ENCODE results near the gene ZFR. TPM values are rescaled to one million over a fixed set of nuclear protein-coding genes. Genes with fewer than 3 reads are reported as not detected.

Gene ZFR
- total RNA-seq, 1 experiment from 2014 or later: 85.1 TPM

- CTCF ChIA-PET: no interaction called here
- intact Hi-C loops (cut with micrococcal nuclease): no loop called here
- H3K9ac ChIP-seq (ENCODE audit: low read length): no peak overlapping the region
- no peak overlapping the region for H3K27ac ChIP-seq (ENCODE audit: low read length)
- H3F3A ChIP-seq (ENCODE audit: low read length, unreplicated experiment): no peaks in the 10 kb centered on the region
- ATAC-seq: no peak
- no peak overlapping the region for H3K4me3 ChIP-seq (ENCODE audit: low read length)
- H3K4me2 ChIP-seq (ENCODE audit: low read length): no peak overlapping the region
- no peaks in the 10 kb centered on the region for H3K79me2 ChIP-seq (ENCODE audit: low read length)
- H2AFZ ChIP-seq (ENCODE audit: low read length): no peak overlapping the region
- H3K9me2 ChIP-seq (replicated peaks; ENCODE audit: low read length): no peaks in the 10 kb centered on the region
- H3K9me3 ChIP-seq (ENCODE audit: low read length): no peaks in the 10 kb centered on the region
- no peak for DNase-seq
- H3K36me3 ChIP-seq (ENCODE audit: low read depth, low read length): peaks cover 42% of the 10 kb centered on the region
- no peaks in the 10 kb centered on the region for H3K4me1 ChIP-seq (ENCODE audit: insufficient read depth, low read length)
- POLR2A ChIA-PET (ENCODE audit: unreplicated experiment): no interaction called here
- TF ChIP-seq CTCF (conservative IDR thresholded peaks at IDR 0.05; ENCODE audit: low read depth, low read length) (no peak), EZH2phosphoT487 (IDR thresholded peaks at IDR 0.05; ENCODE audit: borderline replicate concordance, low read length) (no peak), EZH2 (IDR thresholded peaks at IDR 0.05; ENCODE audit: low read length, unreplicated experiment) (no peak)
- H4K20me1 ChIP-seq (ENCODE audit: low read length): no peaks in the 10 kb centered on the region
- no TSS peak for BruUV-seq (replicated peaks)
- no peaks in the 10 kb centered on the region for H3K27me3 ChIP-seq (ENCODE audit: low read length)
Measured at GRCh38 chr5:32363030-32363429, 81.5 kb downstream of the ZFR start.

- TF ChIP-seq CTCF (conservative IDR thresholded peaks at IDR 0.05; ENCODE audit: low read depth, low read length) (no peak), EZH2phosphoT487 (IDR thresholded peaks at IDR 0.05; ENCODE audit: borderline replicate concordance, low read length) (no peak), EZH2 (IDR thresholded peaks at IDR 0.05; ENCODE audit: low read length, unreplicated experiment) (no peak)
- no TSS peak for BruUV-seq (replicated peaks)
Measured at GRCh38 chr5:32362527-32362926, 82.0 kb downstream of the ZFR start.

GRCh38 chr5:32360906-32361305 is 83.6 kb downstream of the ZFR start:
- Histone ChIP-seq H3K9me2 (replicated peaks; ENCODE audit: low read length) (no peaks in the 10 kb centered on the region), H3F3A (ENCODE audit: low read length, unreplicated experiment) (no peaks in the 10 kb centered on the region), H3K4me3 (ENCODE audit: low read length) (no peak overlapping the region), H3K36me3 (ENCODE audit: low read depth, low read length) (peaks cover 41% of the 10 kb centered on the region), H3K4me2 (ENCODE audit: low read length) (no peak overlapping the region), H3K27ac (ENCODE audit: low read length) (no peak overlapping the region), H3K27me3 (ENCODE audit: low read length) (no peaks in the 10 kb centered on the region), H3K9ac (ENCODE audit: low read length) (no peak overlapping the region), H3K9me3 (ENCODE audit: low read length) (no peaks in the 10 kb centered on the region), H2AFZ (ENCODE audit: low read length) (no peak overlapping the region), H3K79me2 (ENCODE audit: low read length) (no peaks in the 10 kb centered on the region), H4K20me1 (ENCODE audit: low read length) (no peaks in the 10 kb centered on the region), H3K4me1 (ENCODE audit: insufficient read depth, low read length) (no peaks in the 10 kb centered on the region)
- TF ChIP-seq EZH2phosphoT487 (IDR thresholded peaks at IDR 0.05; ENCODE audit: borderline replicate concordance, low read length) (no peak), CTCF (conservative IDR thresholded peaks at IDR 0.05; ENCODE audit: low read depth, low read length) (no peak)
- DNase-seq: peak; percentile 13
- ChIA-PET POLR2A (ENCODE audit: unreplicated experiment) (no interaction called here), CTCF (no interaction called here)
- ATAC-seq: no peak
- BruUV-seq (replicated peaks): no TSS peak
- intact Hi-C loops (cut with micrococcal nuclease): no loop called here

More at GRCh38 chr5:32362527-32362926, 82.0 kb downstream of the ZFR start:
- CTCF ChIA-PET: no interaction called here
- H3K36me3 ChIP-seq (ENCODE audit: low read depth, low read length): peaks cover 44% of the 10 kb centered on the region
- ATAC-seq (no peak), DNase-seq (no peak)
- no peaks in the 10 kb centered on the region for H4K20me1 ChIP-seq (ENCODE audit: low read length)
- H3K9ac ChIP-seq (ENCODE audit: low read length): no peak overlapping the region
- no peak overlapping the region for H2AFZ ChIP-seq (ENCODE audit: low read length)
- intact Hi-C loops (cut with micrococcal nuclease): no loop called here
- no peaks in the 10 kb centered on the region for H3K27me3 ChIP-seq (ENCODE audit: low read length)
- no peak overlapping the region for H3K4me3 ChIP-seq (ENCODE audit: low read length)
- no peaks in the 10 kb centered on the region for H3K4me1 ChIP-seq (ENCODE audit: insufficient read depth, low read length)
- no peaks in the 10 kb centered on the region for H3F3A ChIP-seq (ENCODE audit: low read length, unreplicated experiment)
- no peaks in the 10 kb centered on the region for H3K9me2 ChIP-seq (replicated peaks; ENCODE audit: low read length)
- POLR2A ChIA-PET (ENCODE audit: unreplicated experiment): no interaction called here
- no peaks in the 10 kb centered on the region for H3K9me3 ChIP-seq (ENCODE audit: low read length)
- no peak overlapping the region for H3K4me2 ChIP-seq (ENCODE audit: low read length)
- no peak overlapping the region for H3K27ac ChIP-seq (ENCODE audit: low read length)
- H3K79me2 ChIP-seq (ENCODE audit: low read length): no peaks in the 10 kb centered on the region
